ENCODE results near the gene ADAM19.

DNA sequence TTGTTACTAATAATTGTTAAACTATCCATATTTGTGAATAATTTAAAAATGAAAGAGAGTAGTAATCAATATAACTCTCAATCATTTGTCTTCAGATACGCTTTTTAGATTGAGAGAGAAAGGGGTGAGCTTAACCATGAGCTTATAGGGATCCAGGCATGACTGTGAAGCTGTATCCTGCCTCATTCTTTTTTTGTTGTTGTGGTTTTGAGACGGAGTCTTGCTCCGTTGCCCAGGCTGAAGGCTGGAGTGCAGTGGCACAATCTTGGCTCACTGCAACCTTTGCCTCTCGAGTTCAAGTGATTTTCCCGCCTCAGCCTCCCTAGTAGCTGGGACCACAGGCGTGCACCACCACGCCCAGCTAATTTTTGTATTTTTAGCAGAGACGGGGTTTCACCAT lies 71.5 kb downstream of the ADAM19 start:
- no peak for TF ChIP-seq CTCF (conservative IDR thresholded peaks at IDR 0.05; ENCODE audit: low read depth, low read length)
- no peak for TF ChIP-seq SMC3 (IDR thresholded peaks at IDR 0.05; ENCODE audit: low read depth, low read length)
- no peak for TF ChIP-seq FOS (IDR thresholded peaks at IDR 0.05; ENCODE audit: low read depth, low read length)
- TF ChIP-seq RFX5 (IDR thresholded peaks at IDR 0.05; ENCODE audit: low read depth, low read length): no peak
- no peak for TF ChIP-seq POLR2A (IDR thresholded peaks at IDR 0.05; ENCODE audit: low read depth, low read length)
- TF ChIP-seq CHD1 (IDR thresholded peaks at IDR 0.05; ENCODE audit: low read depth, low read length): no peak
- TF ChIP-seq USF2 (IDR thresholded peaks at IDR 0.05; ENCODE audit: low read depth, low read length): no peak
- no peak for TF ChIP-seq MAFK (IDR thresholded peaks at IDR 0.05; ENCODE audit: low read depth, low read length)
- no peak for TF ChIP-seq CEBPB (IDR thresholded peaks at IDR 0.05; ENCODE audit: low read depth, low read length)
- TF ChIP-seq RAD21 (IDR thresholded peaks at IDR 0.05; ENCODE audit: low read length): no peak
- TF ChIP-seq BHLHE40 (IDR thresholded peaks at IDR 0.05; ENCODE audit: low read depth, low read length): no peak
- no peak for TF ChIP-seq ELK1 (IDR thresholded peaks at IDR 0.05; ENCODE audit: borderline replicate concordance, low read depth, low read length)
- no peak for TF ChIP-seq RCOR1 (IDR thresholded peaks at IDR 0.05; ENCODE audit: insufficient replicate concordance, low read length)
